8988T (cell line): Measurements from ENCODE around the gene GFRA1.

Experiments
- DNase-seq: peaks from one replicate; pipeline ENCODE4 v3.0.0; 2011

Gene GFRA1

DNA sequence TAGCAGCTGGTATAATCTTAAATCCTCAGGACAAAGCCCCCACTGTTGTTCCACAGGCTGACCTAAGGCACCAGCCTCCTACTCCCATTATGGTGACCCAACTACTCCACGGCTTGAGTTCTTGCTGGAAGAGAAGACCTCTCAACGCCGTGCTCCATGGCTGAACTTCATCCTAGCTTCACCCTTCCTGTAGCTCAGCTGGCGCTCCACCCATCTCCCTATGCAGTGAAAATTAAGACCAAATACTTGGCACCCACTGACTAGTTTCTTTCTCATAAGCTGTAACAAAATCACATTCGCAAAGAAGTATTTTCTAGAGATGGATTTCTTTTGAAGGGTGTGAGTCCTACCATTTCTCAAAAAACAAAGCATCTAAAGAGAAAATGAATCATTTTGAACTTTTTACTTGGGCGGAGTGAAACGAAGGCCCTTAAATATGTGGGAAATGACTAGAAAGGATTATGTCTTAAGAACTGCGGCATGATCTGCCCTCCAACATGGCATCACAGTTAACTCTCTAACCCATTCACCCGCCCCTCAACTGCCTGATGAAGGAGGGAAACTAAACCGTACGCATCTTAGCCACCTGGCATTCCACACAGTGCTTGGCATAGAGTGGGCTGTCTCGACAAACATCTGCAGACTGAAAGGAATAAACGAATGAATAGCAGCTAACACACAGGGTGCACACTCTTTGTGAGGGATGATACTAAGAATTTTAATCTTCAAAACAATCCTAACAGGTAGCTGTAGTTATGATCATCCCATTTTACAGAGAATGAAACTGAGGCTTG is 32.7 kb downstream of the GFRA1 start:
- DNase-seq, result no peak

DNA sequence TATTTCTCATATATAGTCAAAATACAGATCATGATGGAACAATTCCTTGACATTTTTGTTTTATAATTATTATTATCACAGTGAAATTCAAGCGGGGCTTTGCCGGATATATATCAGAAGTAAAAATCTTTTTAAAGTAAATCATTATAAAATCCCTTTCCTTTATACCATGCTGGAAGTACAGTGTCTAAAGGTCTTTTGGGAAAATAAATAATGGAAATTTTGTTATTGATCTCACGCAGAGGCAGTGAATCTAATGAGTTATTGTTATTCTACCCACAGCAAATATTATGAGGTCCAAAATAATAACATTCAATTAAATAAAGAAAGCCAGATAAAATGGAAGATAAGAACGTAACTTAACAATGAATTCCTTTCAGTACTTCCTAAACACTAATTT is 33.8 kb downstream of the GFRA1 start:
- no peak for DNase-seq

DNA sequence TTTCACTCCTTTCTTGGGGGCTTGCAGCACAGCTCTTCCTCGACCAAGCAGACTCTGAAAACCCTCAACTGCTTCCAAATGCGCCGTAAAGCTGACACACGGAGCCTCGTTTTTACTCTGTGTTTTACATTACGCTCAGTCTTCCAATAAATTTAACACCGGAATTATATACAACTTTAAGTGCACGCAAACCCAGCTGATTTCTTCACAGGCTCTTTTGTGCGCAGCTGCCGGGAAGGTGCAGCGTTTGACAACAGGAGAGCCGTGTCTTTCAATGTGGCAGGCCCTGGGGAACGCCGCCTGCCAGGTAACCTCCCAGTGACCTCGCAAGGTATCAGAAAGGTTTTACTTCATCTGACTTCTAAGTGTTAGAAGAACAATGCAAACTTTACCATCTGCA is 35.0 kb downstream of the GFRA1 start:
- DNase-seq, result no peak

DNA sequence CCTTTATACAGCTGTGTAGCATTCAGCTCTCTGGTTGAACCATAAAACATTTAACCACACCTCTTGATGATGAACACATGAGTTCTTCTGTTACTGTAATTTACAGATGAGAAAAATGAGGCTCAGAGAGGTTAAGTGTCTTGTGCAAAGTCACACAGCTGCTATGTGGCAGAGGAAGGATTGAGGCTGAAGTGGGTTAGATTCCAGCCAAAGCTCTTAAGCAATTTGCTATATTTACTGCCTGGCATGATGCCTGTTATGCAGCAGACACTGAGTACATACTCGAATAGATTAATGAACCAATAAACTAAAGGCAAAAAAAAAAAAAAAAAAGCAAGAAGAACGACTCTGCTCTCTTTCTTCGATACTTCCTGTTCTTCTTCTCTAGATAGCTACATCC is 35.7 kb downstream of the GFRA1 start:
- no peak for DNase-seq

DNA sequence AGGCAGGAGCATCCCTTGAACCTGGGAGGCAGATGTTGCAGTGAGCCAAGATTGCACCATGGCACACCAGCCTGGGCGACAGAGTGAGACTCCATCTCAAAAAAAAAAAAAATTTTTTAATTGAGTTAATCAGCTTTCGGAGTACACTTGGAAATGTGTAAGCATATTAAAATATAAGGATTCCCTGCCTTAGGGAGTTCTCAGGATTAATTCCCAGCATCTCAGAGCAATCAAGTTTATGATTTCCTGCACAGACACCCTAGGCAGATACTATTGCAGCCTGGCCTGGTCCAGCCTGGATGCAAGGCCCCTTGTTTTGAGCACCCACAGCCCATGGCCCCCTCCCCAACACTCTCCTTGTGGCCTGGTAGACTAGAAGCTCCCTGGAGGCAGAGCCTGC is 39.8 kb downstream of the GFRA1 start:
- no peak for DNase-seq

DNA sequence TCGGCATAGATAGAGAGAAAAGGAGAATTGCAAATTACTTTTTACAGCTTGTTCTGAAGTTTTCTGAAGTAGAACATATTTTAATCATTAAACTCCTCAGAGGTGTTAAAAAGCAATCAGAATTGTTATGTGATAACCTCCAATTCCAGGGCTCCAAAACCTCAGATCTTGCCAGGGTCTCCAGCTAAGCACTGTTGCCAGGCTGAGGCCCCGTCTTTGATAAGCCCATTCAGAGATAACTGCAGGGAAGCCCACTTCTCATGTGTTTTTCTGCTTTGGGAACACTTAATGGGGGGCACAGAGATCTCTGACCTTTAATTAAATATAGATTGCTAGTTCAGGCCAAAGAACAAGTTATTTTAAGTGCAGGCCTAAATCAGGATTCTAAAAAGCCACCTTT is 40.4 kb downstream of the GFRA1 start:
- no peak for DNase-seq

DNA sequence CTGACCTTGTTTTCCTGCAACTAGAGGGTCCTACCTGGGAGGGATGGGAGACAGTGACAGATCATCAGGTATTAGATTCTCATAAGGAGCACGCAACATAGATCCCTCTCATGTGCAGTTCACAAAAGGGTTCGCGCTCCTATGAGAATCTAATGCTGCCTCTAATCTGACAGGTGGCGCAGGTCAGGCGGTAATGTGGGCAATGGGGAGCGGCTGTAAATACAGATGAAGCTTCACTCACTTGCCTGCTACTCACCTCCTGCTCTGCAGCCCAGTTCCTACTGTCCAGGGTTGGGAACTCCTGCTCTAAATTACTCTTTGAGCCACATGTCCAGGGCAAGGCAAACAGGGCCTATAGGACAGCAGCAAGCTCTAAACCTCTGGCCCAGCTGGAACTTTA is 46.2 kb downstream of the GFRA1 start:
- no peak for DNase-seq

DNA sequence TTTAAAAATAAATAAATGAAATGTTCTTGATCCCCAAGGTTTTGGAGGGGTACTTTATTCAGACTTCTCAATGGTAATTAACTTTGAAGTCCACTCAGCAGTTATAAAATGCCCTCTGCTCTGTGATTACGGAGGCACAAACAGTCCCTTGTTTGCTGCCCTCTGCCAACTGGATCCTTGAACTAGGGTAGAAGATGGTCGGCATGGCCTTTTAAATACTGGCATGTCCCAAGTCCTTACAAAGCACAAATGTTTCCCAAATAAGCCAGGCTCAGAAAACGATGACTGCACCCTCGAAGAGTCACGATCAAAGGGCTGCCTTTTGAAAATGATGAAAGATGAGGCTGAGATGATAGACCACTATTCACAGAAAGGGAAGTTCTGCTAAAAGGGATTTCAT is 47.0 kb downstream of the GFRA1 start:
- no peak for DNase-seq

DNA sequence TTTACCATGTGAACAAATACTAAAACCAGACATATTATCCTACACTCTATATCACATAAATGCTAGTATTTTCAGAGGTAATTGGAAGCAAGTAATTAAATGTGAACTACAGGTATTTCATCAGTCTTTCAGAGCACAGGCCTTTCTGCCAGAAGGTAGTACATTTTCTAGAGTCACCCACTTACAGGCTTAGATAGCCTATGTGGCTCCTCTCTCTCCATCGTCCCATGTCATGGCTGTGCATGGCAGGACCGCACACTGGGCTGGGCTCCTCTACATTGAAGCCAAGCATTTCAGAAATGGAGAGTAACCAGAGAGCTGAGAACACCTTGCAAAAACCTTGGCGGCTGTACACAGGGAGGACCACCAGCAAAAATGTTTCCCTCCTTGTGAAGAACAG is 49.7 kb downstream of the GFRA1 start:
- no peak for DNase-seq

DNA sequence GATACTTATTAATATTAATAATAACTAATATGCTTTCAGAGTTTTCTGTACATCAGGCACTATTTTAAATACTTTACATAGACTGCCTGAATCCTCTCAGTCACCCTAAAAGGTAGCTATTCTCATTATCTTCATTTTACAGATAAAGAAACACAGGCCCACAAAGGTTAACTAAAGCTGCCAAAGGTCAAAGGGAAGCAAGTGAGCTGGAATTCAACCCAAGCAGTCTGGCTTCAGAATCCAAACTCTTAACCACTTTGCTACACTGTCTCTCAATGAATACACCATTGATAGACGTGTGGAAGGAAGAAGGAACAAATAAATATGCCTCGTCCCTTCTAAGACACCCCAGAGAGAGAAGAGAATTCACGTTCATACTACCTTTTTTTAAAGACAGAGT is 52.0 kb downstream of the GFRA1 start:
- no peak for DNase-seq

DNA sequence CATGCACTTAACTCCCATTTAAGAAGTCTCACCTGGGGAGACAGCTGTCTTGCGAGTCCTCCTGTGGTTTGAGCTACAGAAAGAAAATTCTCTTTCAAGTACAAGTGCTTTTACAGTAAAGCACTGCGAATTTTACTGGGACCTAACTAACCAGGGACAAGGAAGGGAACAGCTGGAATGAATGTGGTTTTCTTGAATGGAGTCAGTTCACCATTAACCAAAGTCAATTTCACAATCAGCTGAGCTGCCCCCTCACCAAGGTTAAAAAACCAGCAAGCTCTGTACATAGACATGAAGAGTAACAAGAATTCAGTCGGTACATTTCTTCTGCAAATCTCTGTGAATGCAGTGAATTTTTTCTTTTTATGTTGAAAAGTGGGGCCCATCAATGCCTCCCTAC is 56.3 kb downstream of the GFRA1 start:
- no peak for DNase-seq

DNA sequence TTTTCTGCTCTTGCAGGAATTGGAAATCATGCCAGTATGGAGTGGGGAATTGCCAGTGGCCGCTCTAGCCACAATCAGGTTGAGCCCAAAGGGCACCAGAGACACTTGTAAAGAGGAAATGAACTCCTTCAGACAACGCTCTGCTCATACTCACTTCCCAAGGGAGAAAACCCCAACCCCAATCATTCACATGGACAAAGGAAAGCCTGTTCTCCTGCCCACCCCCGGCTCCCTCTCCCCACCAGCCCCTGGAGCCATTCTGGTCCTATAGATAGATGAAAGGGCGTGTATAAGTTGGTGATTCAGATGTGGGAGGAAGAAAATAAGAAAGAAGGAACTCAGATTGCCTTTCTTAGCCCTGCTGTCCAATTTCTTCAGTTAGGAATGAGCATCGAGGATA is 57.4 kb downstream of the GFRA1 start:
- no peak for DNase-seq

DNA sequence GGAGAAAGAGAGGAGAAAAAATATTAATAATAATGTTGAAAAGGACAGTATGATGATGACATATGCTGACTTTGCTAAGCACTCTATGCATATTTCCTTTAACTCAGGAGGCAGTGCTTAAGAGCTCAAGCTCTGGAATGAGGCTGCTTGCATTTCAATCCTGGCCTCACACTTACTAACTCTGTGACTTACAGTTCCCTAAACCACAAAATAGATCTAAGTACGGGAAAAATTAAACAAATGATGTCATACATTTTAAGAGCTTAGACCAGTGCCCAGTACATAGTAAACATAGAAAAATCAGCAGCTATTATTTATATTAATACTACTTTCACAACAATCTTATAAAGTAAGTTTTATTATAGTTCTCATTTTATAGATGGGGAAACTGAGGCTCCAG is 61.3 kb downstream of the GFRA1 start:
- DNase-seq, result no peak

DNA sequence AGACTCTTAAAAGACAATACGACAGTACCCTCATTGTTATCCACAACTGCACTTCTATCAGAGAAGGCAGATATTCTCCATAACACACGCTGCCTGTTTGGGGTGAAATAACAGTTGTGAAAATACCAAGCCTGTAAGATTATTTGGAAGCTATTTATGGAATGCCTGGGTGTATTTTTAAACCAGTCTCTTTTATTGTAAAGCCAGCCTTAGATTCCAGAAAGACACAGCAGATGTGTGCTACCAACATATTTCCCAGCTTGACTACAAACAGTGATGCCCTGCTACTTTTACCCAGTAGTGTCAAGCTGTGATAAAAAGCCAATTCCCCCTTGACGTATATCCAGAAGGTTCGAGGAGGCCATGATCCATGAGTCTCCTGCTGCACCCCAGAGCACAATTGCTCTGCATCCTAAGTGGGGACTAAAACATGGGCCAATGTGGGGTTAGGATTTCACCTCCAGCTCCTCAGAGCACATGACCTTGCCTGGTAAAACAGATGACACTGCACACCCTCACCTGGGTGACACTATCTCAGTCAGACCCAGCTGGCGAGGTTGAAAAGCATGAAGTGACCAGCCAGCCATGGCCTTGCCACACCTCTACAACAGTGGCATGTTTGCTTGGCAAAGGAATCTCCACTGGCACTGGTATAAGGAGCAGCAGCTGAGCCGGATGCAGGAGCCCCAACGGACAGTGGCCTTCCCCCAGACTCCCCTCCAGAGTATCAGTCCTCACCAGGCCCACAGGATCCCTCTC is 62.2 kb downstream of the GFRA1 start:
- no peak for DNase-seq

DNA sequence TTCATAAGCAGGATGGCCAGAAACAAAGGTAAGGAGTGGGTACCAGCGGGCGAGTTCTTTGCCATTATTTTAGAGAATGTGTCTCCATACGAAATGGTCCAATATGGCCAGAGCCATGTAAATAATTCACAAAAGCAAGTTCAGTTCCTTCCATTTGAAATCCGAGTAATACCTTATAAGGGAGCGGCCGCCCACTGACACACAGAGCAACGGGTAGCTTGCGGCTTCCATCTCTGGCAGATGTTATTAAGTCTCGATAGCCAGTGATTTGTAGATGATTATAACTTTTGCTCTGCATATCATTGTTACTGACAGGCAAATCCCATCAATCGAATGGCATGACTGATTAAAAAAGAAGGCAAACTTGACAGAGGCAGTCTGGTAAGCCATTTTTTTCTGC is 63.2 kb downstream of the GFRA1 start:
- no peak for DNase-seq

DNA sequence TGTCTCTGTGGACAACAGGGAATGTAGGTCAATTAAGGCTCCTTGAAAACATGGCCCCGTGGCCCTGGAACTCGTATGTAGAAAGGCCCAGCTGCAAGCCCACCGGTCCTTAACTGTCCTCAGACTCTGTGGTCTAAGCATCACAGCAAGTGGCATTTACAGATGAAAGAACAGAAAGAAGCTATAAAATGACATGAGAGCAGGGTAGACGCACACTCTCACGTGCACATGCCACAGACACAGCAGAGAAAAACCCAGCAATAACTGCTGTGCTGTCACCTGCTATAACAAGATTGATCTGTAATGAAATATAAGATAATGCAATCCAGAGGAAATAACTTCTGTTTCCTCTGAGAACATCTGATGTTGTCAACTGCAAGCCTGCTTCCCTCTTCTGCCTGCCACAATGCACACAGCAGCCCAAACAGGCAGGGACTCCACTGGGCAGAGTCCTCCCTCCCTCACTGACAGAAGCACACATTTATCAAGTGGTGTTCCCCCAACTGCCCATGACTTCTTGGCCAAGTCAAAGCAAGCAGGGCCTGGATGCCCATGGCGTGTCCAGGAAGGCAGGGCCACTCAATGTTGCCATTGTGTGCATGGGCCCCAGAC is 63.9 kb downstream of the GFRA1 start:
- DNase-seq, result no peak

DNA sequence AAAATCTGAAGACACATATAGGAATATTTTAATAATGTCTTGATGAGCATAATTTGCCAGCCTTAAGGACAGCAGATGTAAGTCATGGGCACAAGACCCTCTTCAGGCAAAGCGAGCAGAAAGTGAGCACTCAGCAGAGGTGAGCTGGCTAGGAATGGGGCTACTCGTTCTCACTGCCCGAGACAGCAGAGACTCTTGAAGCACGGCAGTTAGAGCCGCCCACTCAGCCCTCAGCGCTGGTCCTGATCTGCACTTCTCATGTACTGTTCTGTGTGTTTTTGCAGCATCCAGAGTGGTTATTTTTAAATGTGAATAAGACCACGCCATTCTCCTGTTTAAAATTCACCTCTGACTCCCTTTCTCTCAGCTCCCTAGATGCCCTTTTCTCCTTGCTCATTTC is 65.3 kb downstream of the GFRA1 start:
- no peak for DNase-seq

DNA sequence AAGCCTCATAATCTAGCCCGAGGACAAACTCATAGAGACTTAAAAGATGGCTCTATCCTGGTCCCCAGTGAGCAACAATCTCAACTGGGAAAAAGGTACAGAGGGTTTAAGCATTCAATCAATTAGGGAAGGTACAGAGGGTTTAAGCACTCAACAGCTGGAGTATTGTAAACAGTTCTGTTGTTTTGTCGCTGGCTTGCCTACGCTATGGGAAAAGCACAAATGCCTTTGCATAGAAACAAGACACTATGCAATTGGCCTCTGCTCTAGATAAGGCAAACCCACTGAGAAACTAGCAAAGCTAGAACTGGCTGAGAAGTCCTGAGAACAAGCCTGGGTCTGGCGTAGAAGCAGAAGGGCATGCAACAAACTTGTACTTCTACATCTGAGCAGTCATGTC is 69.3 kb downstream of the GFRA1 start:
- no peak for DNase-seq

DNA sequence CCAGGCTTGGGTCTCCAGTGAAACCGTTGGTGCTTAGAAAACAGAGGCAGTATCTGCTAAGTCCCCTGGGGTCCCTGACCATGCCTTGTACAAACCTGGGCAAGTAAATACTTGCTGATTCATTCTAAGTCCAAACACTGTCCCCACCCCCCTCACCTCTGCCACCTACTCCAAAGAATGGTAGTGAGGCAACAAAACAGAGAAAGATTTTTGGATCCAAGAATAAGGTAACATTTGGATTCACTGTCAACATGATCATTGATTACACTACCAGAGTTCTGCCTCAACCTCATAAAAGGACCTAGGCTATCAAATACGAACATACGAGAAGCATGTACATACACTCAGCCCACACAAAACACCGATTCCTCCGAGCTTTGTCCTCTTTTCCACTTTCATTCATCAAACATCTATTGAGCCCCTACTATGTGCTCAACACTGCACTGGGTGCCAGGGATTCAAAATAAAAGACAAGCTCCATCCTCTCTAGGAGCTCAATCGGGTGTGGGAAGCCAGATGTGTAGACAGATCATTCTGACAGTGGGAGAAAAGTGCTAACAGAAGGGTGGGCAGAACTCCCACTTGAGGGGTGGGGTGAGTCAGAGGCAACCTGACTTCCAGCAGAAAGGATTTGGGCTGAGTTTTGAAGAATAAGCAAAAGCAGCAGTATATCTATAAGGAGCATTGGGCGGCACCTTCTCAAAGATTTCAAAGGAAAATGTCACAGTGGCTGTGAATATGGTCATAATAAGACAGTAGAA is 71.2 kb downstream of the GFRA1 start:
- DNase-seq, result no peak

DNA sequence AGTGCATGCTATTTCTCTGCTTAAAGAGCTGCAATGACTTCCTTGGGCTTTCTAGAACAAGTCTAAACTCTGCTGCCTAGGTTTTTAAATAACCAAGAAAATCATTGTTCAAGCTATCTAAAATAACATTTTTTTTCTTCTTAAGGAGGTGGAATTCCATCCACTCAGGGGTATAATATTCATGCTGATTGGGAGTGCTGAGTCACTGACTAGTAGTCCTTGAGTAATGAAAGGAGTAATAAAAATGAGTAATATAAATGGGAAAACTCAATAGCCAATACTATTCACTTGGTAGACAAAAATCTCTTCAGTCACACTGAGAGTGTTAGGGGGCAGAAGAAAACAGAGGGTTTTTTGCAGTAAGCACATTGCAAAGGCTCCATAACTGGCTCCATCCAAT is 72.0 kb downstream of the GFRA1 start:
- no peak for DNase-seq

DNA sequence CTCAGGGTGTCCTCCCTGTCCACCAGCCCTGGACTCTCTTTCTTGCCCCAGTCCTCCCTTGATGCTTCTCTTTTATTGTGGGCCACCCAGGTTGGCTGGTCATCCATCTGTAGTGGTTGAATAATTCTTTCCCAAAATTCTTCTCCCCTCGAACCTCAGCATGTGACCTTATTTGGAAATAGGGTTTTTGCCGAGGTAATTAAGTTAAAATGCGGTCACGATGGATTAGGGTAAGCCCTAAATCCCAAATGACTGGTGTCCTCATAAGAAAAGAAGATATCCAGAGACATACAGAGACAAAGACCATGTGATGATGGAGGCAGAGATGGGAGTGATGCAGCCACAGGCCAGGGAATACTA is 74.3 kb downstream of the GFRA1 start:
- DNase-seq, result no peak

DNA sequence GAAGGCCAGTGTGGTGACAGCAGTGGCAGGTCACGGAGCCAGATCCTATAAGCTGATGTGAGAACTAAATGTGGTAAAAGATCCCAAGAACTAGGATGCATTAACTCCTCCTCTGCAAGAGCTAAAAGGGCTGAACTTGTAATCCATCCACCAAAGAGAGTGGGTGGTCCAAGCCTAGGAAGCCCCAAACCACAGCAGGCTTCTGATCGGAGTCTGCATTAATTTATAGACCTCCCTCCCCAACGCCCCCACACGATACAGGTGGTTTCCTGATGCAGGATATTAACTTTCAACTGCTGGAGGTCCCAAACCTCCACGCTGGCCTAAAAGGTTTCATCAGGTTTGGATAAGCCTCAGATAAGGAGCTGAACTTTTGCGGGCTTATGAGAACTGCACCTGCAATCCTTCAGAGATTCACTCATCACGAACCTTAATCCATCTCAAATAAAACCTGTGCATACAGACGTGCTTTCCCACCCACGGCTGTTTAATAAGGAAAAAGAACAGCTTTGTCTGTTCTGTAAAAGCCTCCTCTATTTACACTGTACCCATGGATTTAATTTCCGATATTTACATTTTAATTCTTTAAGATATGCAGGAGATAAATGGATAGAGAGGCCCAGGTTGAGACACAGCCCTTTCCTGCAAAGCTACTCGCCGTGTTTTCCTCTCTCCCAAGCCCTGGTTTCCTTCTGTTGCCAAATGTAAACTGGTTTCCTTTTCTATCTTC is 74.9 kb downstream of the GFRA1 start:
- DNase-seq, result no peak

DNA sequence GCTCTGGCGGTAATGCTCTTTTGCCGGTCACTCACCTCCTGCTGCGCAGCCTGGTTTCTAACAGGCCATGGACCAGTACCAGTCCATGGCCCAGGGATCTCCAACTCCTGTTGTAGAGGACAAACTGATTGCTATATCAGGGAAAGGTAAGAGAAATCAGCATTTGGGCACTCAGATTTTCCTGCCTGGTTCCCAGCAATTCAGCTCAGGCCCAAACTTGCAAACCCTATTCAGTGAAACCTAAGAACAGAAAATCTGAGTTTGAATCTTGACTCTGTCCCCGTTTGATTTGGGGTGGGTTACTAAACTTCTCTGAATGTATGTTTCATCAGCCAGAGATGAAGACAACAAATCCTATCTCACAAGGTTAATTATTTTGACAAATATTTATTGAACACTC is 77.4 kb downstream of the GFRA1 start:
- DNase-seq, result no peak
